IPS DF 19.7 (cell line): ENCODE measurements around the gene C16orf96.
"Not testable (repeated sequence)": the region's sequence is repeated elsewhere in the genome, so short reads cannot be mapped to it uniquely, and the experiment has no call there.

Experiments
- DNase-seq: peaks from one replicate; pipeline ENCODE4 v3.0.0-alpha.2; 2013; ENCODE audit warnings: low read depth, low spot score

Gene C16orf96

GRCh38 chr16:4564661-4565267 lies 8.6 kb downstream of the C16orf96 start:
- DNase-seq = no peak

GRCh38 chr16:4566144-4566543 lies 10.0 kb downstream of the C16orf96 start:
- DNase-seq = no peak

GRCh38 chr16:4570086-4570485 lies 13.9 kb downstream of the C16orf96 start:
- no peak for DNase-seq

- peak; percentile 85 for DNase-seq
These were observed 14.7 kb downstream of the C16orf96 start for GRCh38 chr16:4570688-4571321.

- DNase-seq = no peak
These were observed 16.6 kb downstream of the C16orf96 start for GRCh38 chr16:4572715-4573114.

GRCh38 chr16:4573926-4574325 lies 17.8 kb downstream of the C16orf96 start:
- DNase-seq = not testable (repeated sequence)

- no peak for DNase-seq
These were observed 19.0 kb downstream of the C16orf96 start for GRCh38 chr16:4574919-4575705.

- DNase-seq = no peak
These were observed 19.9 kb downstream of the C16orf96 start for GRCh38 chr16:4576008-4576407.

- DNase-seq = no peak
These were observed 22.9 kb downstream of the C16orf96 start for GRCh38 chr16:4578961-4579530.

- no peak for DNase-seq
These were observed 24.1 kb downstream of the C16orf96 start for GRCh38 chr16:4580250-4580649.

- no peak for DNase-seq
These were observed 27.8 kb downstream of the C16orf96 start for GRCh38 chr16:4583906-4584305.

- no peak for DNase-seq
These were observed 30.2 kb downstream of the C16orf96 start for GRCh38 chr16:4586291-4586690.

- DNase-seq = no peak
These were observed 32.2 kb downstream of the C16orf96 start for GRCh38 chr16:4588386-4588785.

- DNase-seq = no peak
These were observed 32.8 kb downstream of the C16orf96 start for GRCh38 chr16:4588961-4589360.

- DNase-seq = no peak
These were observed 35.1 kb downstream of the C16orf96 start for GRCh38 chr16:4591191-4591590.

GRCh38 chr16:4591706-4592470 lies 35.7 kb downstream of the C16orf96 start:
- DNase-seq = no peak

- no peak for DNase-seq
These were observed 36.9 kb downstream of the C16orf96 start for GRCh38 chr16:4593086-4593485.

GRCh38 chr16:4594433-4595410 lies 38.6 kb downstream of the C16orf96 start:
- DNase-seq = no peak

- DNase-seq = no peak
These were observed 41.0 kb downstream of the C16orf96 start for GRCh38 chr16:4597174-4597573.

- no peak for DNase-seq
These were observed 42.9 kb downstream of the C16orf96 start for GRCh38 chr16:4599037-4599436.

- DNase-seq = no peak
These were observed 43.4 kb downstream of the C16orf96 start for GRCh38 chr16:4599545-4599944.
